ENCODE data around the gene ZNF500.
A peak's percentile ranks its signal among the peaks of the same experiment; 100 is the strongest.

Gene ZNF500

DNA sequence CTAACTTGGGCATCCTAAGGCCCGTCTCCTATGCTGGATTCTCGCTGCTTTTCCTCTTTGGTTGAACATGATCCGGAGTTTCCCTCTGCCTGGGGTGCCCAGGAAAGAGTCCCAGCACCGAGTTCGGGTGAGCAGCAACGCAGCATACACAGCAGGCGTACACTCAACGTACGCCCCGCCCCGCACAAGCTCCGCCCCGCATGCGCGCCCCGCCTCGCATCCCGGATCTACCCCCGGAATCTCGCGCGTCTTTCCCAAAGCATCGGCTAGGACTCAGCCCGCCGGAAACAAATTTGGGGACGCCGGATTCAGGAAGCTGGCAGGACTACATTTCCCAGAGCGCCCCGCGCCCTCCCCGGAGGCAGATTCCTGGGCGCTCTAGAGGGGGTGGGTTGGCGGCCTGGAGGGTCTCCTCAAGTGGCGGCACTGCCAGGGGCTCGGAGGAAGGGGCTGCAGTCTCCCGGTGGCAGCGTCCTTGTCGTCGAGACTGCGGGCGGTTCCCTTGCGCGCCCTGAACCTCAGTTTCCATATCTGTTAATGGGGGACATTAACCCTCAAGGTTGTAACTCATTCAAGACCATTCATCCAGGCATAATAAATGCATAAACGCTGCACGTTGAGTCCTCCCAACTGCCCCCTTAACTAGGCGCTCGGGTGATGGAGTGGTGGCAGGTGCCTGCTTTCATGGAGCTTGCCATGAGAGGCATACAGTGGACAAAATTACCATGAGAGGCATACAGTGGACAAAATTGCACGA is 1.8 kb upstream of the ZNF500 start:
- DNase-seq = peak; percentile 65 to 88 (median 73)

GRCh38 chr16:4767872-4768548 is 1.0 kb upstream of the ZNF500 start:
- no peak for DNase-seq

GRCh38 chr16:4765511-4766474 is 1.2 kb downstream of the ZNF500 start:
- DNase-seq = no peak

DNA sequence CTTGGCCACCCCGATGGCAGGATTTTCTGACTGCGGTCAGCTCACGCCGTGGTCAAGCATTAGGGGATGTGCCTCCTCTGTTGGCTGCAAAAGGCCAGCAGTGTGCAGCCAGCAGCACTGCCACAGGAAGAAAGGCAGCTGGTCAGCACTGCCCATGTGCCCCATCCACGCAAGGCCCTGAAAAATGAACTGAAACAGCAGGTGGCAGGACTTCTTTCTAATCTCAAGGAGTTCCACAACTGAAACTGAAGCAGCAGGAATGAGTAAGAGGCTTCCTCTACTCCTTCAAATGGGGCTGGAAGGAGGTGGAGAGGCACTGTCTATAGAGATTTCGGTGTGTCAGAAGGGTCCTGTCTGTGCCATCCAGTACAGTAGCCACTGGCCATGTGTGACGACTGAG is 3.2 kb downstream of the ZNF500 start:
- DNase-seq = no peak

GRCh38 chr16:4762205-4762604 is 4.8 kb downstream of the ZNF500 start:
- no peak for DNase-seq

DNA sequence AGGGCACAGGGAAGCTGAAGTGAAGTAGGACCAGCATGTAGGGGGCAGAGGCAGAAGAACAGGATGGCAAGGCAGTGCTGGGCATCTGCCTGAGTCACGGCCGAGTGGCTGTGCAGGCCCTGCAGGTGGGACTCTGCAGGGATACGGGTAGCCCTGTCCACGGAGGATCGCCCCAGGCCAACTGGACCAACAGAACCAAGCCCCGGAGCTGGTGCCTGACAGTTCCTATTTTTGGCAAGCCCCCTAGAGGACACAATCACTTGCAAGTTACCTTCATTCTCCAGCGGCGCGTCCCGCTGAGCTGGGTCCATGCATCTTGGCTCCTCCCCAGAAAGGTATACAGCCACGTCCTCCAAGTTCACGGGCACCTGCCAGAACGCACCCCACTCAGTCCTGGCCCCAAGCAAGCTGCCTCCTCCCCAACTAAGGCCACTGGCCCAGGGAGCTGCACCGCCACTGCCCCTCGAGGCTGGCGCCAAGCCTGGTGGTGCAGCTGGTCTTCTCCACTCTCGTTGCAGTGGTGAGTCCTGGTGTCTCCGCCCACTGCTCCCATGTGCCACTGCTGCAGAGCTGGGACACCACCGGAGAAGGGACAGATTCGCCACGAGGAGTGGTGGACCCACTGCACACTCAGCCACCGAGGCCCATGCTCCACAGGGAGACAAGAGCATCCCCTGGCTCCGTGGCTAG is 6.6 kb downstream of the ZNF500 start:
- no peak for DNase-seq

DNA sequence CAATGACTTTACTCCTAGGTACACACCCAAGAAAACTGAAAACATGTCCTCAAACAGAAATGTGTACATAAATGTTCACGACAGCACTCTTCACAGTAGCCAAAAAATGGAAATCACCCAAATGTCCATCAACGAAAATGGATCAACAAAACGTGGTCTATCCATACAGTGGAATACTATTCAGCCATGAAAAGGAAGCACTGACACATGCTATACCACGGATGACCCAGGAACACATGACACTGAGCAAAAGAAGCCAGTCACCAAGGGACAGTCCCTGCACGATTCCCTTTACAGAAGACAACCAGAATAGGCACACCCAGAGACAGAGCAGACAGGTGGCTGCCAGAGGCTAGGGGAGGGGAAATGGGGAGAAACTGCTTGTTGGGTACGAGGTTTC is 11.3 kb downstream of the ZNF500 start:
- no peak for DNase-seq

DNA sequence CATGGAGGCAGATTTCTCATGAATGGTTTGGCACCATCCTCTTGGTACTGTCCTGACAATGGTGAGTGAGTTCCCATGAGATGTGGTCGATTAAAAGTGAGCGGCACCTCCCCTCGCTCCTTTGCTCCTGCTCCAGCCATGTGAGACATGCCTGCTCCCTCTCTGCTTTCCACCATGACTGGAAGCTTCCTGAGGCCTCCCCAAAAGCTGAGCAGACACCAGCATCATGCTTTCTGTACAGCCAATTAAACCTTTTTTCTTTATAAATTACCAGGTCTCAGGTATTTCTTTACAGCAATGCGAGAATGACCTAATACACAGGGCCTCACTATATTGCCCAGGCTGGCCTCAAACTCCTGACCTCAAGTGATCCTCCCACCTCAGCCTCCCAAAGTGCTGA is 12.1 kb downstream of the ZNF500 start:
- no peak for DNase-seq

DNA sequence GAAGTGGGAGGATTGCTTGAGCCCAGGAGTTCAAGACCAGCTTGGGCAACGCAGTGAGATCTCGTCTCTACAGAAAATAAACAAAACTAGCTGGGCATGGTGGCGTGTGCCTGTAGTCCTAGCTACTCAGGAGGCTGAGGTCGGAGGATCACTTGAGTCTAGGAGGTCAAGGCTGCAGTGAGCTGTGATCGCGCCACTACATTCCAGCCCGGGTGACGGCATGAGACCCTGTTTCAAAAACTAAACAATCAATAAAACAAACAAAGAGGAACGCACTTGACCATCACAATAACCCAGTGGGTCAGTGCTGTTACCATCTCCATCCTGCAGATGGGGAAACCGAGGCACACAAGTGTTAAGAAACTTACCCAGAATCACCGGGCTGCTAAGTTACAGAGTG is 13.7 kb downstream of the ZNF500 start:
- no peak for DNase-seq

DNA sequence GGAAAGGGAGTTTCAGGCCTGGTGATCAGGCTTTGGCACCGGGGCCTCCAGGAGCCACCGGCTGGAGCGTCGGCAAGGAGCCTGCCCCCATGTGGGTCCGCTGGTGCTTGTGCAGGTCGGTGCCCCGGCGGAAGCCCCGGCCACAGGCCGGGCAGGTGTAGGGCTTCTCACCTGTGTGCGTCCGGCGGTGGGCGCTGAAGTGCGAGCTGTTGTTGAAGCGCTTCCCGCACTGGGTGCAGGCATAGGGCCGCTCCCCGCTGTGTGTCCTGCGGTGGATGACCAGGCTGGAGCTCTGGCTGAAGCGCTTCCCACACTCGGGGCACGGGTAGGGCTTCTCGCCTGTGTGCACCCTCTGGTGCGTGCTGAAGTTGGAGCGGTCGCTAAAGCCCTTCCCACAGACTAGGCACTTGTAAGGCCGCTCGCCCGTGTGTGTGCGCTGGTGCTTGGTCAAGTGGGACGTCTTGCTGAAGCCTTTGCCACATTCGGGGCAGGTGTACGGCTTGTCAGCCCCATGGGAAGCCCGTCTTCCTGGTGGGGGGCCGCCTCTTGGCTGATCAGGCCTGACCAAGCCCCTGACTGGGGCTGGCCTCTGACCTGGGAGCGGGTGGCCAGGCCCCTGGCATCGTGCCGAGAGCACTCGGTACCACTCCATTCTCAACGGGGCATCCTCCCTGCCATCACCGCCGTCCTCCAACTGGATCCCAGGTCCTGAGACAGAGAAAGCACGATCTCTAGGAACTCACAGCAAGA is 14.4 kb downstream of the ZNF500 start:
- DNase-seq = no peak

DNA sequence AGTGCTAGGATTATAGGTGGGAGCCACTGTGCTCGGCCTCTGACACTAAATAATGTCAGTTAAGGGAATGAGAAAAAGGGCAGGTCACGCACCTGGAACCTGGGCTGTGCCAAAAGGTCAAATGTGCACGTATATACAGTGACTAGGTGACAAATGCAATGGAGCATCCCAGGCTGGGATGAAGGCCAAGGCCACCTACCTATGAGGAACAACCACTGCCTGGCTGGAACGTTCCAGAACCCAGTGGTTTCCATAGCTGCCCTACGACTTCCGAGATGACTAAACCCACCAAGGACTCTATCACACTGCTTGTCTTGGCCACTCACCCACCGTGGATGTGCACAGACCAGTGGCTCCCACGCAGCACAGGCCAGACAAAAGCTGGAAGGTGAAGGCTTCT is 16.1 kb downstream of the ZNF500 start:
- DNase-seq = no peak

DNA sequence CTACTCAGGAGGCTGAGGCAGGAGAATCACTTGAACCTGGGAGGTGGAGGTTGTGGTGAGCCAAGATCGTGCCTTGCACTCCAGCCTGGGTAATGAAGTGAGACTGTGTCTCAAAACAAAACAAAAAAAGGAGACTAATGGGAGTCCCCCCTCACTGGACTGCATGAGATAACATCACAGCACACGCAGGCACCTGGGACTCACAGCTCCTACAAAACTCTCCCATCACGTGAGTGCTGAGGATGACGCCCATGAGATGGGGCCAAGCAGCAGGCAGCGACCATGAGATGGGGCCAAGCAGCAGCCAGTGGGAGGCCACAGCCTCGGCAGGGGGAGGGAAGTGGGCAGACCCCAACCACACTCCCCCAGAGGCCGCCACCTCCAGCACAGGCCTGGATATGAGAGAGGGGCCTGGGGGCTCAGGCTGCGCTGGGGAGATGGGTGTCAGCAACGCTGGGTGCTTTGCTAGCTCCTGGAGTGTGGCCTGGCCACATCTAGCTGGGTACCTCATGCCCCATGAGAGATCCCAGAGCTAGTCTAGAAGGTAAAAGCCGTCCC is 17.2 kb downstream of the ZNF500 start:
- no peak for DNase-seq

DNA sequence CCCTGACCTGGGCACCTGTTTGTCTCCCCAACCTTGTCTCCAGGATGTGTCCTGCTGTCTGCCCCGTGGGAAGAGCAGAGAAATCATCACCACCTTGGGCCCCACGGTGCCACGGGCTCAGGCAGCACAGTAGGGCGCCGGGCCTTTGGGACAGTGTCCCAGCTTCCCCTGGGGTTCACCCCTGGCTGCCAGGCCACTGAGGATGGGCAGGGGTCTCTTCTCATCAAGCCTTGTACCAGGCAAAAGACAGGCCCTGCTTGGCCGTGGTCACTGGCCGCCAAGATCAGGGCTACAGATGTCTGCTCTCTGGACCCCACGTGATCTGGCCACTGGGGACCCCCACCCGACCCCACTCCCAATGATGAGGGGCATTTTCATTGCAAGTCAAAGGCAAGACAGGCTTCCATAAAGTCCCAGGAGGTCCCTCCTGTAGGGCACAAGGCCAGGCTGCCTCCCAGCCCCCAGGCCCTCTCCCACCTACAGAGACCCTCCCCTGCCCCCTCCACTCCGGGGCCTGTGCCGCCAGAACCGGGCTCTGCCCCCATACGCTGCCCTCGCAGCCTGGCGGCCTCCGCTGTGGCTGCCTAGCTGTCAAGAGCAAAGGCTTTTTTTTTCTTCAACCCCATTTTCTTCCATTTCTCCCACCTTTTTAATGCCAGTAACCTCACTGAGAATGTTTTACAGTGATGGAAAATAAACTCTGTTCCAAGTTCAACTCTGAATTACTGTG is 18.1 kb downstream of the ZNF500 start:
- DNase-seq = no peak

DNA sequence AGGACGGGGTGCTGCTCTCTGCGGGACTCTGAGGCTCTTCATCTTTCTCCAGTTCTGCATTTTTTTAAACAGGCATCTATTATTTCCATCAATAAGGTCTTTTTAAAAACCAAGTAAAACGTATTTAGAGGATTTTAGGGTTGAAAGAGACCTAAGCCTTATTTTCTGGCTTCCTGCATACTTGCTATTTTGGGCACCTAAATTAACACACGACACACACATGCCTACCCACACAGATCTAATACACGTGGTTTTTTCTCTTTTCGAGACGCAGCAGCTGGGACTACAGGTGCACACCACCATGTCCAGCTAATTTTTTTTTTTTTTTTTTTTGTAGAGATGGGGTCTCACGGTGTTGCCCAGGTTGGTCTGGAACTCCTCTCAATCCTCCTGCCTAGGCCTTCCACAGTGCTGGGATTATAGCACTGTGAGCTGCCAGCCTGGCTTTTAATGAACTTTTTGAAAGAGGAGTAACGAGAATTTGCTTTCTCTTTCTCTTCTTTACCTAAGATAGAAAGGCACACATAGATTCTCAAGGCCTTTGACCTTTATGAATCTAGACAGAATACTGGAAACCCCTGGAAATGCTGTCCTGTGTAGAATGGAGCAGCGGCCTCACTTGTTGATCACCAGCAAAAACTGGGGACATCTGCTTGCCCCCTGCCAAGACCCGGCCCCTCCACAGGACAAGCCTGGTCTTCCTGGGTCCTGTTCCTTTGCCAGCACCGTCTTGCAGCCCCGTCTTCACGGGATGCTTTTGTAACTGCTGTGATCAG is 18.9 kb downstream of the ZNF500 start:
- no peak for DNase-seq

DNA sequence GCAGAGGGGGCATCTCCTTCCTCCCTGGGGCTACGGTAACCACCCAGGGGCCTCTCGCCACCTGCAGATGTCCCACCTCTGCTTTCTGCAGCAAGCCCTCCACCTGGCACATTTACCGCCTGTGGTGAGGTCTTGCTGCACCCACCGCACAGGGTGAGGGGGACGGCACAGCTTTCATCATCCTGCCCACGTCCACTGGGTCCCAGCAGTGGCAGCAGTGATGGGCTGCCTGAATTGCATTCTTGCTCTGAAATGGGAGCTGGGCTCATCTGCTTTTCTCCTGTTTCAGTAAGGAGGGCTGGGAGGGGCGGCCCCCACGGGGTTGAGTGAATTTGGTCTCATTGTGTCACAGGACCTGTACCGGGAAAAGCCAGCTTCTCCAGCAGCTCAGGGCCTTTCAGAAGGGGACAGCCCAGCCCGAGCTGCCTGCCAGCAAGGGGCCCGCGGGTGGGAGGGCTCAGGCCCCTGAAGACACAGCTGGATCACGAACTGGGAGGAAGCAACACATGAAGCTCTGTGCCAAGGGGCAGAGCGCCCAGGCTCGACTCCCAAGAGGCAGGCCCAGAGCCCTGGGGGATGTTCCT is 19.9 kb downstream of the ZNF500 start:
- DNase-seq = no peak

DNA sequence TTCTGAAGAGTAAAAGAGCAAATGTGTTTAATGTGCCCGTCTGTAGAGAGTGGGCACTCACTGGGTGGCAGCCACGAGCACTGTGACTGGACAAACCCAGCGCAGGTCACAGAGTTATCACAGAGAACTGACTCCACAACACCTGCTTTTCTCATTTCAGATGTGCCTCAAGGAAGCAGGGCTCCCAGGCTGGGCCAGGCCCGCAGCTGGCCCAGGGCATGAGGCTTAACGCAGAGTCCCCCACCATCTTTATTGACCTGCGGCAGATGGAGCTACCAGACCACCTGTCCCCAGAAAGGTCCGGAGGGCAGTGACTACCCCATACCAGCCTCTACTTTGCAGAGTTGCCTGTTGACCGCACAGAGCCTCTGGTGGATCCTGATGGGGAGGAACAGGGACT is 20.7 kb downstream of the ZNF500 start:
- no peak for DNase-seq

DNA sequence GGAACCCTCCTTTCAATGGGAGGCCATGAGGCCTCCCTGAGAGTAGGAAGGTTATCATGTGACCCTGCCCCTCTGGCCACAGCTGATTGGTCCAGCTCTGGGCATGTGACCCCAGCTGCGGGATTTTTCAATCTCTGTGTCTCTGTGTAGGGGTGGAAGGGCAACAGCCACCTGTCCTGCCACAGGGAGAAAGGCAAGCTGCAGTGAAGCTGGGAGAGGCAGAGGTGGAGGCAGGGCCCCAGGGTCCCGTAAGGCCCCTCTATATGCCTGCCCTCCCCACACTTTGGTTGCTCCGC is 21.7 kb downstream of the ZNF500 start:
- DNase-seq = no peak

- no peak for DNase-seq
Observed at GRCh38 chr16:4744555-4745273, 22.2 kb downstream of the ZNF500 start.

- no peak for DNase-seq
Observed at GRCh38 chr16:4743226-4743878, 23.6 kb downstream of the ZNF500 start.
